HG03025 (cell line): Measurements from ENCODE around the gene PHF2.
"Not testable (repeated sequence)": the region's sequence is repeated elsewhere in the genome, so short reads cannot be mapped to it uniquely, and the experiment has no call there.

ENCODE experiments used
- ATAC-seq: cut with Tn5 transposase; IDR thresholded peaks from one replicate; pipeline ENCODE4 v1.9.1; 2021; ENCODE audit warnings: mild to moderate bottlenecking, moderate library complexity; ENCODE audit not compliant: unreplicated experiment, low FRiP score

Gene PHF2

DNA sequence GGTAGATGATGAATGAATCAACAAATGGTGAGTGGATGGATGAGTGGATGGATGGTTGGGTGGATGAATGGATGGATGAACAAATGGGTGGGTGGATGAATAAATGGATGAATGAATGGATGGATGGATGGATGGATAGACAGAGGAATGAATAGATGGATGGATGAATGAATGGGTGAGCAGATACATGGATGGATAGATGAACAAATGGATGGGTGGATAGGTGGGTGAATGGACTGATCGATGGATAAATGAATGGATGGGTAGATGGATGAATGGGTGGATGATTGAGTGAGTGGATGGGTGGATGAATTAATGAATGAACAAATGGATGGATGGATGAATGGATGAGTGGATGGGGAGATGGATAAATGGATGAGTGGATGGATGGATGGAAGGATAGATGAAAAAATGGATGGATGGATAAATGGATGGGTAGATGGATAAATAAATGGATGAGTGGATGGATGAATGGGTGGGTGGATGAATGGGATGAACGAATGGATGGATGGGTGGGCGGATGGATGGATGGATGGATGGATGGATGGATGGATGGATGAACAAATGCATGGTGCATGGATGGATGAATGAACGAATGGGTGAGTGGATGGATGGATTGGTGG is 85.7 kb downstream of the PHF2 start:
- no peak for ATAC-seq

DNA sequence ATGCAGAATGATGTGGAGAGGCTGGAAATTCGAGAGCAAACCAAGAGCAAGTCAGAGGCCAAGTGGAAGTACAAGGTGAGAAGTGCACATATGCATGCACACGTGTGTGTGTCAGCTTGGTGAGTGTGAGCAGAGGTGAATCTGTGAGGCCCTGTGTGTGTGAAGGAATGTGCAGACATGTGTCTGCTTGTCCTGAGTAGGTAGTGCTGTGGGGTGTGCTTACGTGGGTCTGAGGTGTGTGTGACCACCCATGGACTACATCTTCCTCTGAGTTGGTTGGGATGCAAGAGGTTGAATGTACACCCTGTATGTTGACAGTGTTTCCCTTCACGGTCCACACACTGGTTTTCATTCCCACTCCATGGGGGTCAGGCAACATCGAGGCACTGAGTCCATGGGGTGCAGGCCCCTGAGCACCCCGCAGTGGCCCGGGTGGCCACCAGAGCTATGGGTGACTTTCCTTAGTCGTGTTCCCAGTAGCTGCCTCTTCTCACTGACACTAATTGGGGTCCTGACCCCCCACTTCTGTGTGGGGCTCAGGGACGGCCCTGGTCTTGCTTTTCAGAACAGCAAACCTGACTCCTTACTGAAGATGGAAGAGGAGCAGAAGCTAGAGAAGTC is 86.7 kb downstream of the PHF2 start:
- ATAC-seq, result no peak

DNA sequence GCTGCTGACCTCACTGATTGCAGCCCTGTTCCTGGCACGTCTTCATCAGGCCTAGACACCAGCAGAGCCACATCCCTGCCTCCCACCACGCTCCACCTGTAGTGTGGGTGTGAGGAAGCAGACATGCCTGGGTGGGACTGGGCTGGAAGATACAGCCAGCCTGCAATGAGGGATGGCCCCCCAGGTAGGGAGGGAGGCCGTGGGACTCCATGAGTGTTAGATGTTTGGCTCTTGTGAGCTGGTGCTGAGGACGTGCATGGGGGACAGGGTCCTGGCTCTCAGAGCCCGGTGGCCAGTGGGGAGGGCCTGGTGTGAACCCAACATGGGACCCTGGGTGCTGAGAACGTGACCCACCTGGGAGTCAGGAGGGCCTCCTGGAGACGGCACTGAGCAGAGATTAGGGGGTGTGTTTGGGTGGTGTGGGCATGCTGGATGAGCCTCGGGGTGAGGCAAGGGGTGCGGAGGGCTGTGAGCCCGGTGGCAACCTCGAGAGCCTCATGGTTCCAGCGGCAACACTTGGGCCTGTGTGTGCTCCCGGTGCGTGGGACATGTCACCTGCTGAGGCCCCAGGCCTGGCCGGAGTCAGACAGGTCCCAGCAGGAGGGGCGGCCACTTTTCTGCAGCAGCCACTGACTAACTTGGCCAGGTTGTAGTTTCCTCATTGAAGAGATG is 87.6 kb downstream of the PHF2 start:
- ATAC-seq, result no peak

DNA sequence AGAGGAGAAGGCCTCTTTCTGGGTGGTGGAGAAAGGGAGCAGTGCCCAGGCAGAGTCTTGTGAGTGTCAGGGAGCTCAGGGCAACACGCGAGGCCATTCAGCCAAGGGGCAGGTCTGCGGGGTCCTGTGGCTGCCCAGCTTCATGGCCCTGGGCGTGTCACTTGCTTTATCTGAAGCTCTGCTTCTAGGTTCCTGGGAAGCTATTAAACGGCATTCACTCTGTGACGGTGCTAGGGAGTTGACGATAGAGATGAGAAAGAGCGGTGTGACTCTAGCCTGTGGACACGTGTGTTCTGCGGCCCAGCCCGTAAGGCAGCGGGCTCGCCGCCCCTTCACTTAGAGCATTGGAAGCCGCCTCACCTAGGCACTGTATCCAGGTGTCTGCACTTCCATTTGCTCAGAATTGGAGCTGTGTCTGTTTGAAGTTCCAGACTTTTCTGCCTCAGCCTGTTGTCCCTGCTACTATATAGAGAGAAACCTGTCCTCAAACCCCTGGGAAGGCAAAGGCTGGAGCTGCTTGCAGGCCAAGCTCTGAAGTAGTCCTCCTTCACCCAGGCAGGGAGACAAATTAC is 88.3 kb downstream of the PHF2 start:
- no peak for ATAC-seq

DNA sequence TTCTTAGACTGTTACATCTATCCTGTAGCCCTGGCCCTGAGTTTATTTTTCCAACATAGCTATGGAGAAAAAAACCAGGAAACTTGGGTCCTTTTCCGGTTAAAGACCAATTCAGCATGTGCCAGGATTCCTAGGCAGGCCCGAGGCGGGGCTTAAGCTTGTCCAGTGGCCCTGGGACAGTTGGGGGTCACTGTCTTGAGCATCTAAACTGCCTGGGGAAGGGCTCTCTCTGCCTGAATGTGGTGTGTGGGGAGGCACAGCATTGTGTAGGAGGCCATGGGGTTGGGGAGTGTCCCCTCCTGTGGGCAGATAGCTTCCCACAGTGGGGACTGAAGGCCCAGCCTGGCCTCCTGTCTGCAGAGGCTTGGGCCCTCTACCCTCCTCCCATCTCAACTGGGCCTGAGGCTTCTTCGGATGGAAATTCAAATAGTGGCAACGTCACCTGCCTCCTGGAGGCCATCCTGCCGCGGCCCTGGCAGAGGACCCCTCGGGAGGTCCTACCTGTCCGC is 88.8 kb downstream of the PHF2 start:
- no peak for ATAC-seq

DNA sequence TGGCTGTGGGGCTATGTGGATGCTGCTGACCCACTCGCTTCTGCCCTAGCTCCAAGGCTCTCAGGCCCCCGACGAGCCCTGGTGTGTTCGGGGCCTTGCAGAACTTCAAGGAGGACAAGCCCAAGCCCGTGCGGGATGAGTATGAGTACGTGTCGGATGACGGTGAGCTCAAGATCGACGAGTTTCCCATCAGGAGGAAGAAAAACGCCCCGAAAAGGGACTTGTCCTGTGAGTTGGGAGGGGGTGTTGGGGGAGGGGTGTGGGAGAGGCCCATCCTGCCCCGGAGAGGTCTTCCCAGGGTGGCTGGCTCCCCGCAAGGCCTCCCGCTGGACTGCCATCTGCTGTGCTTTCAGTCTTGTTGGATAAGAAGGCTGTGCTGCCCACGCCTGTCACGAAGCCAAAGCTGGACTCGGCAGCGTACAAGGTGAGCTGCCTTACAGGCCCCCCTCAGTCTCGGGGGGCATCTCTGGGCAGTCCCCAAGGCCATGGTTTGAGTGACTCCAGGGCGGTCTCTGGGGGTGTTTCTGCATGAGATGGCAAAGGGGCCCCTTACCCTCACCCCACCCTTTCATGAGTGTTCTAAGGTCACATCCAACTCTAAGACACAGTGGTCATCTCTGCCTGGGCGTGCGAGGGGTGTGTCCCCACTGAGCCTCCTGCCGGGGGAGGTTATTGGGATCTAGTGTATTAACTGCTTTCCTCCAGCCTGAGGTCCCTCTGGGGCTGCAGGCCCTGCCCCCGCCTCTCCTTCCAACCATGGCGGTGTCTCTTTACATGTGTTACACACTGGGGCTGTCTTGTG is 89.5 kb downstream of the PHF2 start:
- ATAC-seq, result no peak

DNA sequence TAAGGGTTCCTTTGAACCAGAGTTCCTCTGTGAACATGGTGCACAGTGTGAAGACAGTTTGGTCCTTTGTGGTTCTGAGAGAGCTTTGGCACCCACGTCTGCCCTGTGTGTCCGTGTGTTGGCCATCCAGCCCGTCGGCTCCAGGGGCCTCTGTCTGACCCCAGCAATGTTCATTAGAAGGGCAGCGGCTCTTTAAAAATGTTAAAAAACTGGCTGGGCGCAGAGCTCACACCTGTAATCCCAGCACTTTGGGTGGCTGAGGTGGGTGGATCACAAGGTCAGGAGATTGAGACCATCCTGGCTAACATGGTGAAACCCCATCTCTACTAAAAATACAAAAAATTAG is 90.0 kb downstream of the PHF2 start:
- not testable (repeated sequence) for ATAC-seq

DNA sequence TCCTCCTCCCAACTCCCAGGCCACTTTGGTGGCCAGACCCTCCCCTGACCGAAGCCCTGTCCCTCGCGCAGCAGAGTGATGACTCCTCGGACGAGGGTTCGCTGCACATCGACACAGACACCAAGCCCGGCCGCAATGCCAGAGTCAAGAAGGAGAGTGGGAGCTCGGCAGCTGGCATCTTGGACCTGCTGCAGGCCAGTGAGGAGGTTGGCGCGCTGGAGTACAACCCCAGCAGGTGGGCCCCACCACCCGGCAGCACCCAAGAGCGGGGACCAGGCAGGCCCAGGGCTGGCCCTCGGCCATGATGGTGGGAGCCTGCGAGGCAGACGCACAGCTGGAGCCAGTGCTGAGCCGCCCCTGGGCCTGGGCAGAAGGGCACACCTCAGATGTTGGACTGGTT is 90.6 kb downstream of the PHF2 start:
- no peak for ATAC-seq

DNA sequence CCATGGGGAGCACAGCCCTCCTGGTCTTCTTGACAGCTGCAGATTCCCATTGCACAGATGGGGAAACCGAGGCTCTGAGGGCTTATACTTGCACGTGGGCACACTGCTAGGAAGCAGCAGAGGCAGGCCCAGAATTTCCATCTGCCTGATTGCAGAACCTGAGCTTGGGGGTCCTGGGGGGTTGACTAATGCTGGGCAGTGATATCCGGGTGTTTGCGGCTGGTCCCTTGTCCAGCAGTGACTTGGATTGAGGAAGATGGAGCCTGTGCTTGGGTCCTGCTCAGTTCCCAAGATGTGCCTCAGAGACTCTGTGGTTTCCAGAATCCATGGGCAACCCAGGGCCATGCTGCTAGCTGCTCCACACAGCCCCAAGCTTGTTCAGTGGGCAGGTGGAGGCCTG is 91.2 kb downstream of the PHF2 start:
- ATAC-seq, result no peak

DNA sequence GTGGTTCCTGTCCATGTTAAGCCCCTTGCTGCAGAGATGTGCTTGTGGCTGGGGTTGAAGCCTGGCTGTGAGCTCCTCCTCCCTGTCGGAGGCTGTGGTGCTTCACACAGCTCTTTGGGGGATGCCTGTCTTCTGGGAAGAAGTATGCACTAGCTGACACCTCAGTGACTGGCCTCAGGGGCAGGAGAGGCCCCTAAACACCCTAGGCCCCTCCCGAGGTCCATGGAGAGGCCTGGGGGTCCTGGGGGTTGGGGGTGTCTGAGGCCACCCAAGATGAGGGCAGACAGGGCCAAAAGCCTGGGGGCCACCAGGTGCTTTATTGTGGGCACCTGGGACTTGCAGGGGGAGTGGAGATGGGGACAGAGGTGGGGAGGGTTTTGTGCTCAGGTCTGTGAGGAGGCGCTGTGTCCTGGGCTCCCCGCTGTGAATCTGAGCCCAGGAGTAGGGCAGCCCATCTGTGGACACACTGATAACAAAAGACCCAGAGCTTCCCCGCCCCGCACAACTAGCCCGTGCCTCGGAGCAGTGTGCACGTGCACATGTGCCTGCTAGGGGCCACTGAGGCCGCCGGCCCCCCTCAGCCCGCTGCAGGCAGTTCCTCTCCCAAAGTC is 92.0 kb downstream of the PHF2 start:
- ATAC-seq, result no peak

DNA sequence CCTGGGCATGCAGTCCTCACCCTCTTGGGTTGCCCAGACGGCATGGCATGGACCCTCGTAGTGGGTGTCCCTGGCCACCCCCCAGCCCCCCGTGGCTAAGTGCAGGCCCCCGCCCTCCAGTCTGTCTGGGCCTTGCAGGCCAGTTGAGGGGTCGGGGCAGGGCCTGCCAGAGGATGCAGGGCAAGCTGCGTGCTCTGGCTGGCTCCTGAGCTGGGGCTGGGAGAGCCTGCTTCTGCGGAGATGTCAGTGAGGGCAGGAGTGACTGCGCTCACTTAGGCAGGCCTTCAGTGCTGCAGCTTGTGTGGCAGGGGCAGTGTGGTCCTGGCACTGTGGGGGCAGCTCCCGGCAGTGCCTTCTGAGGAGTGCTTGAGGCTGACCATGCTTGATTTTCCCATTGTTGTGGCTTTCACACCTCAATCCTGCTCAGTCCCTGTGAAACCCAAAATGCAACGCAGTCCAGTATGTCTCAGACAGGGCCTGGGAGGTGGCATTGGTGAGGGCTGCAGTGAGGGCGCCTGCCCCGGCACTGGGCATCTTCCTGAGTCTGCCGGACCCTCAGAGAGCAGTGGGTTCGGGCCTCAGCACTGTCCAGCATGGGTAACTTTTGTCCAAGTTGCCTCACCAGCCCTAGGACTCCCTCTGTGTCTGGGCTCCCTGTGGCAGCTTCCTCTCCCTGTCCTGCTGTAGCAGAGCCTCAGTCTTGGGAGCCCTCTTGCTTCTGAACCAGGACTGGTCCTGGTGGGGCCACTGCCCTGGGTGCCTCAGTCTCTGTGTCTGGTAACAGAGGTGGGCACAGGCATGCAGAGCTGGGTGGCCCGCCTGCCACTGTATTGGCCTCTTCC is 93.0 kb downstream of the PHF2 start:
- no peak for ATAC-seq

DNA sequence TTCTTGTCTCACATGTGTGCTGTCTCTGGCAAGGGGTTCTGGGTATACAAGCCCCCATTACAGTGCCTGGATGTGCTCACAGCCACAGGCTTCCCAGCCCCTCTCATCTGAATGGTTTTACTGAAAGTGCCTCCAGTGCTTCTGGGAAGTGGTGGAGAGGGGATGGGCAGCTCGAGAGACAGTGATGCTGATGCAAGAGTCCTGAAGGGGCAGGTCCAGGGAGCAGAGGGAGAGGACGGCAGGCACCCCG is 93.5 kb downstream of the PHF2 start:
- ATAC-seq, result no peak

DNA sequence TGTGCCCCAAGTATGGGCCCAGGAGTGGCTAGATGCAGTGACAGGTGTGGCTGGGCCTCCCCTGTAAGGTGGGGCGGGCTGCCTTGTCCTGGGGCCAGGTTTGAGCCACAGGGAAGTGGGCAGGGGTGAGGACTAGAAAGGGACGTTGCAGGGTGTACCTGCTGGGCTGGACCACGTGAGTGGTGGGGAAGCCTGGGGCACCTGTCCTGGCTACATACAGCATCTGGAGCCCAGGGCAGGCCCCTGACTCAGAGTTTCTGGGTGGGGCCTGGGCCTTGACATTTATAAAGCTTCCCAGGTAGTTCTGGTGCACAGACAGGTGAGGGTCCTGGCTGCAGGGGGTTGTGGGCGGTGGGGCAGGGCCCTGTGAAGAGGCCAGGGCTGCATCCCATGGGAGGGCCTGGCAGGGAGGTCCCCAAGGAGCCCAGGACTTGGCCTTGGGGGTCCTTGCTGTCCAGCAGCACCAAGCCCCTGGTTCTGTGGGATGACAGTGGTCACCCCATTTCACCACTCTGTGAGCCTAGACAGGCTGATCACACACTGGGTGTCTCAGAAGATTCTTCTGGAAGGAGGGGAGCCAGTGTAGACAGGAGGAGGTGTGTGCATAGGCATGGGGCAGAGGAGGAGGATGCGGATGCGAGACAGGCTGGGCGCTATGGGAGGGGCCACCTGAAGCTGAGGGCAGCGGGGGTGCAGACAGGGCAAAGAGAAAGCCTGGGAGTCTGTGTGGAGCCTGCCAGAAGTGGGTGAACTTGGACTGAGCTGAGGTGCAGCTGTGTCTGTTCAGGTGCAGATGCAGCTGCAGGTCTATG is 94.0 kb downstream of the PHF2 start:
- no peak for ATAC-seq

DNA sequence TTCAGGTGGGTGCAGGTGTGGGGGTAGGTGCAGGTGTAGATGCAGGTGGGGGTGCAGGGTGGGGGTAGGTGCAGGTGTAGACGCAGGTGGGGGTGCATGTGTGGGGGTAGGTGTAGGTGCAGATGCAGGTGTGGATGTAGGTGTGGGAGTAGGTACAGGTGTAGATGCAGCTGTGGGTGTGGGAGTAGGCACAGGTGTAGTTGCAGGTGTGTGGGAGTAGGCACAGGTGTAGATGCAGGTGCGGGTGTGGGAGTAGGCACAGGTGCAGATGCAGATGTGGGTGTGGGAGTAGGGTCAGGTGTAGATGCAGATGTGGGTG is 94.6 kb downstream of the PHF2 start:
- ATAC-seq, result no peak

DNA sequence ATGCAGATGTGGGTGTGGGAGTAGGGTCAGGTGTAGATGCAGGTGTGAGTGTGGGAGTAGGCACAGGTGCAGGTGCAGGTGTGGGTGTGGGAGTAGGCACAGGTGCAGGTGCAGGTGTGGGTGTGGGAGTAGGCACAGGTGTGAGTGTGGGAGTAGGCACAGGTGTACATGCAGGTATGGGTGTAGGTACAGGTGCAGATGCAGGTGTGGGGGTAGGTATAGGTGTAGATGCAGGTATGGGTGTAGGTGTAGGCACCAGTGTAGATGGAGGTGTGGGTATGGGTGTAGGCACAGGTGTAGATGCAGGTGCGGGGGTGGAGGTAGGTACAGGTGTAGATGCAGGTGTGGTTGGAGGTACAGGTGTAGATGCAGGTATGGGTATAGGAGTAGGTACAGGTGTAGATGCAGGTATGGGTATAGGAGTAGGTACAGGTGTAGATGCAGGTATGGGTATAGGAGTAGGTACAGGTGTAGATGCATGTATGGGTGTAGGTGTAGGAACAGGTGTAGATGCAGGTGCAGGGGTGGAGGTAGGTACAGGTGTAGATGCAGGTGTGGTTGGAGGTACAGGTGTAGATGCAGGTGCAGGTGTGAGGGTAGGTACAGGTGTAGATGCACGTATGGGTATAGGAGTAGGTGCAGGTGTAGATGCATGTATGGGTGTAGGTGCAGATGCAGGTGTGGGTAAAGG is 96.1 kb downstream of the PHF2 start:
- ATAC-seq, result not testable (repeated sequence)

DNA sequence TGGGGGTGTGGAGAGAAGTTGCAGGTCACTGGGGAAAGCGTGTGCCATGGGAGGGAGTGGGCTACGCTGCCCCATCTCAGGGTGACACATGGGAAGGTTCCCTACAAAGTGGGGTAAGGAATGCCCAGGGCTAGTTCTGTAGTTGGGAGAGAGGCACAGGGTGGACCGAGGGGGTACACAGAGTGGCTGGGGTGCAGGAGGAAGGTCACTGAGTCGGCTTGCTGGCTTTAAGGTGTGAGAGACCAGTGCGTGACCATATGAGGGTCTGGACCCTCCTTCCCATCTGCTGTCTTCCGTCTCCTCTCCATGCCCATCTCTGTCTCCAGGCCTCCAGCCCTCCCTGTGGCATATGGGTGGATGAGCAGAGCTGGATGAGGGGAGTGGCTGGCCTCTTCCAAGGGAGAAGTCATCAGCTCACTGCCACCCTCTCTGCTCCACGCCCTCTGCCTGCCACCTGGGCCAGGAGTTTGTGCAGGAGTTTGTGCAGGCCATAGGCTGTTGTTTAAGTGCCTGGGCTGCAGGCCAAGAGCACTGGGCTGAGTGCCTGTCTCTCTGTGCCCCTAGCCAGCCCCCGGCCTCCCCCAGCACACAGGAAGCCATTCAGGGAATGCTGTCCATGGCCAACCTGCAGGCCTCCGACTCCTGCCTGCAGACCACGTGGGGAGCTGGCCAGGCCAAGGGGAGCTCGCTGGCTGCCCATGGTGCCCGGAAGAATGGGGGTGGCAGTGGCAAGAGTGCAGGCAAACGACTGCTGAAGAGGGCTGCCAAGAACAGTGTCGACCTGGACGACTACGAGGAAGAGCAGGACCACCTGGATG is 96.8 kb downstream of the PHF2 start:
- no peak for ATAC-seq

DNA sequence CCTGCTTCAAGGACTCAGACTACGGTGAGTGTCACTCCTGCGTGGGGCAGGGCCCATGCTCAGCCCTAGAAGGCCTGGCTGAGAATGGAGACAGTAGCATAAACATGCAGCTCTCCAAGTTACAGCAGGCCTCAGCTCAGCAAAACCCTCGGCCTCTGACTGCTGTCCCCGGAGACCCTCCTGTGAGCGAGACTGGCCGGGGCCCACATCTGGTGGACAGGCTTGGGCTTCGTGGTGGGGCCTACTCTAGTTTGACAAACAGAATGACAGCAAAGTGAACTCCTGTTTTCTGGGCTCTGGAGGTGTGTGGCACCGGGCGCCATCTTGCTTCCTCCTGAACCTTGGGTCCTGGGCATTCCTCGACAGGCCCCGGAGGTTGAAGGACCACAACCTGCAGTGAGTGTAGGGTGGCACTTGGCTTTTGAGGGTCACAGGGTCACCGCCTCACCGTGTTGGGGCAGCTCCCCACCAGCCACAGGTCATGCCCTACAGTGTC is 97.5 kb downstream of the PHF2 start:
- no peak for ATAC-seq
